HEK293 (cell line): ENCODE data around the gene KRT78.
A peak's percentile ranks its signal among the peaks of the same experiment; 100 is the strongest.

ENCODE experiments used
- CTCF ChIA-PET: fragments of 350-600 bp; formaldehyde crosslinking; extraction: SDS; loops from one replicate; lab custom pipeline; 2021; ENCODE audit warnings: antibody characterized with exemption; lab: Yijun Ruan, JAX
- POLR2A ChIA-PET: fragments of 300-600 bp; formaldehyde crosslinking; extraction: SDS; loops from one replicate; lab custom pipeline; 2020; ENCODE audit warnings: antibody characterized with exemption, inconsistent platforms; lab: Yijun Ruan, JAX
- H3K27ac ChIP-seq: fragments of 200-500 bp; sonication (Bioruptor generic); 2 replicates; pipeline ENCODE4 v1.5.1; 2014; ENCODE audit warnings: low read depth, low read length, control low read depth, inconsistent platforms; ENCODE audit errors: extremely low read depth
- H3K36me3 ChIP-seq, 2 experiments: fragments of 200-500 bp in 1 of 2; sonication (Bioruptor generic) in 1 of 2; 1 replicate in 1 of 2; 2 replicates in 1 of 2; pipeline ENCODE4 v1.5.1; 2014 to 2017; ENCODE audit warnings: inconsistent platforms in 2 of 2, low read length in 2 of 2; ENCODE audit not compliant: control insufficient read depth in 2 of 2, insufficient read depth in 1 of 2
- H3K4me1 ChIP-seq: fragments of 200-500 bp; sonication (Bioruptor generic); 2 replicates; pipeline ENCODE4 v1.5.1; 2014; ENCODE audit warnings: mild to moderate bottlenecking, low read length, inconsistent platforms; ENCODE audit not compliant: control insufficient read depth, insufficient read depth
- H3K4me3 ChIP-seq: 2 replicates; pipeline ENCODE4 v1.5.1; 2011; ENCODE audit warnings: low read depth, mild to moderate bottlenecking, control low read depth, low read length, moderate library complexity
- H3K9me3 ChIP-seq: fragments of 200-500 bp; sonication (Bioruptor generic); 2 replicates; pipeline ENCODE4 v1.5.1; 2014; ENCODE audit warnings: low read depth, low read length, inconsistent platforms; ENCODE audit not compliant: control insufficient read depth, insufficient read depth
- BCL11A ChIP-seq: fragments of 450-650 bp; formaldehyde crosslinking; IDR thresholded peaks from 2 replicates; pipeline ENCODE4 v1.5.1; 2016; ENCODE audit warnings: low read depth, missing biosample characterization, missing genetic modification characterization
- BCL11B ChIP-seq: fragments of 450-650 bp; formaldehyde crosslinking; IDR thresholded peaks from 2 replicates; pipeline ENCODE4 v1.5.1; 2016; ENCODE audit warnings: low read depth, missing biosample characterization, missing genetic modification characterization
- EGR2 ChIP-seq: fragments of 450-650 bp; formaldehyde crosslinking; IDR thresholded peaks from 2 replicates; pipeline ENCODE4 v1.5.1; 2016; ENCODE audit warnings: low read depth, missing biosample characterization, missing genetic modification characterization
- GLIS2 ChIP-seq: fragments of 450-650 bp; formaldehyde crosslinking; IDR thresholded peaks from 2 replicates; pipeline ENCODE4 v1.5.1; 2016; ENCODE audit warnings: missing biosample characterization, missing genetic modification characterization
- PRDM10 ChIP-seq: fragments of 450-650 bp; formaldehyde crosslinking; IDR thresholded peaks from 2 replicates; pipeline ENCODE4 v1.5.1; 2016; ENCODE audit warnings: missing biosample characterization, missing genetic modification characterization
- ZBTB7A ChIP-seq: fragments of 450-650 bp; formaldehyde crosslinking; IDR thresholded peaks from 2 replicates; pipeline ENCODE4 v1.5.1; 2016; ENCODE audit warnings: low read depth, missing biosample characterization, missing genetic modification characterization
- ZFHX2 ChIP-seq: fragments of 450-650 bp; formaldehyde crosslinking; conservative IDR thresholded peaks from 2 replicates; pipeline ENCODE4 v1.5.1; 2016; ENCODE audit warnings: missing biosample characterization, missing genetic modification characterization
- ZFP69B ChIP-seq: fragments of 450-650 bp; formaldehyde crosslinking; IDR thresholded peaks from 2 replicates; pipeline ENCODE4 v1.5.1; 2016; ENCODE audit warnings: missing biosample characterization, missing genetic modification characterization
- ZIC2 ChIP-seq: fragments of 450-650 bp; formaldehyde crosslinking; IDR thresholded peaks from 2 replicates; pipeline ENCODE4 v1.5.1; 2016; ENCODE audit warnings: missing biosample characterization, missing genetic modification characterization
- ZNF133 ChIP-seq: fragments of 450-650 bp; formaldehyde crosslinking; IDR thresholded peaks from 2 replicates; pipeline ENCODE4 v1.5.1; 2016; ENCODE audit warnings: missing biosample characterization, missing genetic modification characterization
- ZNF155 ChIP-seq: fragments of 450-650 bp; formaldehyde crosslinking; IDR thresholded peaks from 2 replicates; pipeline ENCODE4 v1.5.1; 2016; ENCODE audit warnings: missing biosample characterization, missing genetic modification characterization
- ZNF239 ChIP-seq: fragments of 450-650 bp; formaldehyde crosslinking; IDR thresholded peaks from 2 replicates; pipeline ENCODE4 v1.5.1; 2016; ENCODE audit warnings: missing biosample characterization, missing genetic modification characterization
- ZNF324 ChIP-seq: fragments of 450-650 bp; formaldehyde crosslinking; IDR thresholded peaks from 2 replicates; pipeline ENCODE4 v1.5.1; 2016; ENCODE audit warnings: missing biosample characterization, missing genetic modification characterization
- ZNF341 ChIP-seq: fragments of 450-650 bp; formaldehyde crosslinking; IDR thresholded peaks from 2 replicates; pipeline ENCODE4; 2016; ENCODE audit warnings: low read depth, missing biosample characterization, missing genetic modification characterization
- ZNF510 ChIP-seq: fragments of 450-650 bp; formaldehyde crosslinking; IDR thresholded peaks from 2 replicates; pipeline ENCODE4 v1.5.1; 2018; ENCODE audit warnings: mild to moderate bottlenecking, missing genetic modification characterization, missing biosample characterization; ENCODE audit not compliant: insufficient replicate concordance
- ZNF548 ChIP-seq: fragments of 450-650 bp; formaldehyde crosslinking; IDR thresholded peaks from 2 replicates; pipeline ENCODE4 v1.5.1; 2016; ENCODE audit warnings: missing biosample characterization, missing genetic modification characterization
- ZNF571 ChIP-seq: fragments of 450-650 bp; formaldehyde crosslinking; IDR thresholded peaks from 2 replicates; pipeline ENCODE4 v1.5.0; 2017; ENCODE audit warnings: missing biosample characterization, missing genetic modification characterization
- ZNF624 ChIP-seq: fragments of 450-650 bp; formaldehyde crosslinking; IDR thresholded peaks from 2 replicates; pipeline ENCODE4 v1.5.1; 2017; ENCODE audit warnings: missing biosample characterization, missing genetic modification characterization
- ZNF768 ChIP-seq: fragments of 450-650 bp; formaldehyde crosslinking; IDR thresholded peaks from 2 replicates; pipeline ENCODE4 v1.5.1; 2018; ENCODE audit warnings: missing biosample characterization, mild to moderate bottlenecking, missing genetic modification characterization
- ZSCAN23 ChIP-seq: fragments of 450-650 bp; formaldehyde crosslinking; IDR thresholded peaks from 2 replicates; pipeline ENCODE4 v1.5.1; 2016; ENCODE audit warnings: missing biosample characterization, missing genetic modification characterization

Gene KRT78

GRCh38 chr12:52836491-52837412 lies 12.0 kb downstream of the KRT78 start:
- no peaks in the 10 kb centered on the region for H3K9me3 ChIP-seq
- POLR2A ChIA-PET = no interaction called here
- TF ChIP-seq ZIC2 (tag by site-specific recombination) (peak; percentile 22; the same call in 1 of the 2 replicates), ZNF155 (tag by site-specific recombination) (no peak)
- no peak overlapping the region for H3K4me3 ChIP-seq
- CTCF ChIA-PET = interaction anchor here (1.4 to 2.2 kb wide), 2 partner anchors 29 to 34 kb away, joined by 3 to 6 read pairs; no protein-coding TSS in a partner anchor
- H3K27ac ChIP-seq = no peak overlapping the region
- H3K36me3 ChIP-seq = no peaks in the 10 kb centered on the region
- H3K4me1 ChIP-seq = no peaks in the 10 kb centered on the region

DNA sequence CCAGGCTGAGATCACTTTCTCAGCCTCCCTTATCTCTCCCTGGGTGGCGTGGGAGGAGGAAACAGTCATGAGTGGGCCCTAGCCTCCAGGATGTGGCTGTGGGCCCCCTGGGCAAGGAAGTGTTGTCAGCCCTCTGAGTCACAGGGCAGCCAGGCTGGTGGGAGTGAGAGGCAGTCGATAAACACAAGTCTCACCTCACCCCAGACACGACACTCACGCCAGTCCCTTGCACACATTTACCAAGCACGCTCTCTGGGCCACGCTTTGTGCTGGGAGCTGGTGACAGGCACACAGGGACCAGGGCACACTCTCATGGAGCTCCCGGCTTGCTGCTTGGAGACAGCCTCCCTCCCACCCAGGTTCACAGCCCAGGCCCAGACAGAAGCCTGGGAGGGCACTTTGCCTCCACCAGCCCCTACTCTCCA lies 12.7 kb downstream of the KRT78 start:
- POLR2A ChIA-PET = no interaction called here
- no peaks in the 10 kb centered on the region for H3K4me1 ChIP-seq
- H3K36me3 ChIP-seq = no peaks in the 10 kb centered on the region
- no peak overlapping the region for H3K4me3 ChIP-seq
- peak; percentile 99 for TF ChIP-seq EGR2 (tag by site-specific recombination)
- no peak for TF ChIP-seq ZNF548 (tag by site-specific recombination)
- TF ChIP-seq ZFHX2 = peak; percentile 99
- TF ChIP-seq GLIS2 = 0 out of 2 replicates have a peak, but pooled peaks have one; percentile 24
- H3K9me3 ChIP-seq = no peaks in the 10 kb centered on the region
- CTCF ChIA-PET = interaction anchor here (1.4 kb wide), 1 partner anchor 35 kb away, joined by 3 read pairs; no protein-coding TSS in a partner anchor
- H3K27ac ChIP-seq = no peak overlapping the region

DNA sequence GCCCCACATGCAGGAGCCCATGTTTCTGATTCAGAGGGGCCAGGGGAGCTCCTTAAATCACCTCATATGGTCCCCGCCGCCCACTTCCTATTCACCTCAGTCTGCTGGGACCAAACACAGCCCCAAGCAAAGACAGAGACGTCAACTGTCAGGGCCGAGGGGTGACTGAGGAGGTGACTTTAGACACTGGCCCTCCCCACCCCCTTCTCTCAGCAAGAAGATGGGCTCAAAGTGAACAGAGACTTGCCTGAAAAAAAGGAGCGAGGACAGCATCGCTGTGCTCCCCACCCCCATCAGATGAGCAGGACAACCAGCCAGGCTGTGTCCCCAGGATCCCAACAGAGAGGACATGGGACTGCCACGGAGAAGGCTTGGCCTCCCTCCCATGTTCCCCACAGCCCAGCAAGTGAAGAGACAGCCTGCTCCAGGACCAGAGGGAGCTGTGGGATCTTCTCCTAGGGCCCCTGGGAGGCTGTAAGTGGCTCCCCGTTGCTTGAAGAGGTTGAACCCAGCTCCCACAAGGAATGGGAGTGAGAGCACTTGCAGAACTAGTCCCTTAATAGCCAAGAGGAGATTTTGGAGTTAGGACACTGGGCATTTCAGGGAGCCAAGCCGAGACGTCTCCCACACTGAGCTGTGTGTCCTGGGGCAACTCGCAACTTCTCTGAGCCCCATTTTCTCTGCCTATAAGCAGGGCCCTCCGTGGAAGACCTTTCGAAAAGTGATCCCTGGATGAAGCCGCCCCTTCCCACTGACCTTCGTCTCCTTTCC lies 13.3 kb downstream of the KRT78 start:
- no peaks in the 10 kb centered on the region for H3K4me1 ChIP-seq
- H3K36me3 ChIP-seq = no peaks in the 10 kb centered on the region
- no peak overlapping the region for H3K4me3 ChIP-seq
- CTCF ChIA-PET = no interaction called here
- H3K27ac ChIP-seq = no peak overlapping the region
- POLR2A ChIA-PET = no interaction called here
- no peak for TF ChIP-seq ZNF239 (tag by site-specific recombination)
- peak; percentile 90 for TF ChIP-seq ZIC2 (tag by site-specific recombination)
- TF ChIP-seq, all 188 proteins: peak for 1
- no peaks in the 10 kb centered on the region for H3K9me3 ChIP-seq

GRCh38 chr12:52834727-52835001 lies 14.1 kb downstream of the KRT78 start:
- POLR2A ChIA-PET = no interaction called here
- Histone ChIP-seq H3K36me3 (no peaks in the 10 kb centered on the region), H3K4me3 (no peak overlapping the region), H3K4me1 (no peaks in the 10 kb centered on the region), H3K9me3 (no peaks in the 10 kb centered on the region), H3K27ac (no peak overlapping the region)
- CTCF ChIA-PET = no interaction called here
- TF ChIP-seq ZNF341 (tag by site-specific recombination) (no peak), ZNF324 (tag by site-specific recombination) (no peak), PRDM10 (tag by site-specific recombination) (no peak), ZBTB7A (tag by site-specific recombination) (no peak), ZNF133 (no peak), ZFP69B (no peak), ZNF768 (tag by site-specific recombination) (no peak), BCL11A (tag by site-specific recombination) (no peak), BCL11B (tag by site-specific recombination) (no peak), ZNF624 (tag by site-specific recombination) (no peak), ZSCAN23 (tag by site-specific recombination) (no peak), ZNF510 (tag by site-specific recombination) (no peak), ZNF571 (tag by site-specific recombination) (no peak)
